ENCODE measurements around the gene ATCAY.

ATCAY gene

GRCh38 chr19:3975637-3976087, 95.2 kb downstream of the ATCAY start:
- DNase-seq = no peak

DNA sequence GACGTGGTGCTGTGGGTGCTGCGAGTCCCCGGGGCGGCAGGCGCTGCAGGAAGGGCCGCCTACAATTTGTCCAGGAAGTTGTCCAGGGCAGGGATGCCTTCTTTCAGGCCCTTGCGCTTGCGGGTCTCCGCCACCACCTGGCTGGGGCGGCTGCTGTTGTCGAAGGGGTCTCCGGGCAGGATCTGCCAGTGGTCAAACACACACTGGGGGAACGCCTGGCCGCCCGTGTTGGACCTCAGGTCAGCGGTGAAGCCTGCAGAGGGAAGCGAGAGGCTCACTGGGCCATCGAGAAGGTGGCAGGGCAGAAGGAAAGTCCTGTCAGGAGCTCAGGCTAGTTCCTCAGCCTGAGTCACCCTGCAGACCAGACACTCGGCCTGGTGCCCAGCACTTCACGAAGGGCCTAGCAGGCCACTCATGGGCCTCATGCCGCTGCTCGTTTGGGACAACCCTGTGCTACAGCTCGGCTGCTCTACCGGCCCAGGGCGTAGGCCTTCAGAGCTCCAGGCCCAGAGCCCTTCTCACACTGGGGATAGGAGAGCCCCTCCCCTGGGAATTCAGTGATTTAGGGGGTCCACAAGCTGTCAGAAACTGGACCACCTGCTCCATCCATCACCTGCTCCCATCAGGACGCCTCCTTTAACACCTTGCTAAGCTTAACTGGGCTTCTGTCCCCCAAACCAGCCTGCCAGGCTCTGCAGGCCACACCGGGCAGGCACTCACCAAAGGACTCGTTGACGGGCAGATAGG, 96.2 kb downstream of the ATCAY start:
- DNase-seq = no peak
